Thoracic aorta (tissue), 2 donors: ENCODE measurements around the gene CCNJL. TPM values are rescaled to one million over a fixed set of nuclear protein-coding genes. Genes with fewer than 3 reads are reported as not detected.

Experiments
- ATAC-seq: fragments of 150-250 bp; one replicate; pipeline ENCODE4 v1.8.0; 2017; ENCODE audit warnings: low read depth; ENCODE audit not compliant: insufficient number of reproducible peaks, low FRiP score
- DNase-seq: peaks from one replicate; pipeline ENCODE4 v3.0.0-alpha.2; 2020; ENCODE audit warnings: low spot score
- H3K27ac ChIP-seq, 2 donors: fragments of 200-600 bp; sonication (generic); 1 replicate in 1 of 2; 2 replicates in 1 of 2; pipeline ENCODE4 v1.5.1; 2016; ENCODE audit warnings: mild to moderate bottlenecking in 2 of 2, moderate library complexity in 2 of 2
- H3K27me3 ChIP-seq: fragments of 200-600 bp; sonication (generic); replicated peaks from 2 replicates; pipeline ENCODE4 v1.6.0; 2016; ENCODE audit warnings: mild to moderate bottlenecking; ENCODE audit not compliant: insufficient read depth
- H3K36me3 ChIP-seq: fragments of 200-600 bp; sonication (generic); one replicate; pipeline ENCODE4 v1.5.1; 2016
- H3K4me1 ChIP-seq, 2 donors: fragments of 200-600 bp; sonication (generic); 1 replicate in 1 of 2; 2 replicates in 1 of 2; pipeline versions ENCODE4 v1.5.1 to v1.6.0; 2016; ENCODE audit warnings: low read depth in 2 of 2, mild to moderate bottlenecking in 1 of 2; ENCODE audit not compliant: control insufficient read depth in 1 of 2
- H3K4me3 ChIP-seq: fragments of 200-600 bp; sonication (generic); 2 replicates; pipeline ENCODE4 v1.5.1; 2016; ENCODE audit warnings: mild to moderate bottlenecking
- H3K9me3 ChIP-seq: fragments of 200-600 bp; sonication (generic); 2 replicates; pipeline ENCODE4 v1.5.1; 2016
- total RNA-seq, 2 donors: library from RNA; depleted of rRNA; stranded (reverse); fragments of >200 nt; gene quantifications; one replicate each; pipeline versions ENCODE4 v1.1.0 to v1.2.3, GENCODE V29; 2016
- TF ChIP-seq, protein P1 (sequence below): fragments of 200-600 bp; sonication (generic); IDR thresholded peaks from one replicate; pipeline ENCODE4 v1.5.1; 2019; ENCODE audit warnings: antibody characterized with exemption

CCNJL gene
- total RNA-seq, 2 donors from 2014 or later: 0.54 to 3.0 TPM

DNA sequence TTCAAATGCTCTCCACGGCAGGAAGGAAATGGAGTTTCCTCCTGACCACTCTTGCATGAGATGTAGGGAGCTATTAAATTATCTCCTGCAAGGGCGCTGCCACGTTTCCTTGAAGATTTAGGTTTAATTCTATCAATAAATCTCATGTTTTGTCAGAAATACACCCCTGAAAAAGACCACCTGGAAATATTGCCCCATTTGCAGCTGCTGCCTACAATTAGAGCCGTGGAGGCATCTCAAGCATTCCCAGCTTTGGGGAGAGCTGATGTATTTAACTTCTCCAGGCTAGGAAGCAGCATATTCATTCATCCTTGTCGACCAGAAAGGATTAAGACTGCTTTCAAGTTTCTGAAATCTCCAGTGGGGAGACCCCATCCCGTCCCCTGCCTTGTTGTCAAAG is 40.5 kb downstream of the CCNJL start:
- peak overlapping the region in 1 of 2 donors; percentile 47 for H3K27ac ChIP-seq
- TF ChIP-seq, protein P1, sequence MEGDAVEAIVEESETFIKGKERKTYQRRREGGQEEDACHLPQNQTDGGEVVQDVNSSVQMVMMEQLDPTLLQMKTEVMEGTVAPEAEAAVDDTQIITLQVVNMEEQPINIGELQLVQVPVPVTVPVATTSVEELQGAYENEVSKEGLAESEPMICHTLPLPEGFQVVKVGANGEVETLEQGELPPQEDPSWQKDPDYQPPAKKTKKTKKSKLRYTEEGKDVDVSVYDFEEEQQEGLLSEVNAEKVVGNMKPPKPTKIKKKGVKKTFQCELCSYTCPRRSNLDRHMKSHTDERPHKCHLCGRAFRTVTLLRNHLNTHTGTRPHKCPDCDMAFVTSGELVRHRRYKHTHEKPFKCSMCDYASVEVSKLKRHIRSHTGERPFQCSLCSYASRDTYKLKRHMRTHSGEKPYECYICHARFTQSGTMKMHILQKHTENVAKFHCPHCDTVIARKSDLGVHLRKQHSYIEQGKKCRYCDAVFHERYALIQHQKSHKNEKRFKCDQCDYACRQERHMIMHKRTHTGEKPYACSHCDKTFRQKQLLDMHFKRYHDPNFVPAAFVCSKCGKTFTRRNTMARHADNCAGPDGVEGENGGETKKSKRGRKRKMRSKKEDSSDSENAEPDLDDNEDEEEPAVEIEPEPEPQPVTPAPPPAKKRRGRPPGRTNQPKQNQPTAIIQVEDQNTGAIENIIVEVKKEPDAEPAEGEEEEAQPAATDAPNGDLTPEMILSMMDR: no peak
- no peak overlapping the region for H3K4me3 ChIP-seq
- peaks cover 4 to 33% of the 10 kb centered on the region in 2 donors for H3K4me1 ChIP-seq
- ATAC-seq (no peak), DNase-seq (no peak)
- H3K36me3 ChIP-seq: no peaks in the 10 kb centered on the region
- H3K27me3 ChIP-seq: no peaks in the 10 kb centered on the region
- H3K9me3 ChIP-seq: no peaks in the 10 kb centered on the region

DNA sequence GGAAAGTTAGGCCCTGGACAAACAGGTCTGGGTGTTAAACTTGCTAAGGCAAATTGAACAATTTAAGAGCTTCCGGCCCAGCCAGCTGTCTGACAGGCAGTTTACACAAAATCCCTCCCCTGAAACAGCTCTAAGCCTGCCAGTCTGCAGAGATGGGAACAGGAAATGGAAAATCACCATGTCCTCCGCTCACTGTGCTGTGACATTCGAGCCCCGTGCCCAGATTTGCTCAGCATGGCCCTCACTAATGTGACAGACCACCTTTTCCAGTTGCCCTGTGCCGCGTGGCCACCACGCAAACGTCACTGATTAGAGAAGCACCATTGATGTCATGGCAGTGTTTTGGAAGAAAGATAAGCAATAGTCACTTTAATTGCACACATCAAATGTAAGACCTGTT is 41.0 kb downstream of the CCNJL start:
- Histone ChIP-seq H3K36me3 (no peaks in the 10 kb centered on the region), H3K4me1 (peaks cover 4 to 33% of the 10 kb centered on the region in 2 donors), H3K9me3 (no peaks in the 10 kb centered on the region), H3K4me3 (no peak overlapping the region), H3K27me3 (no peaks in the 10 kb centered on the region), H3K27ac (peak overlapping the region in 1 of 2 donors; percentile 47)
- no peak for DNase-seq
- TF ChIP-seq, protein P1: no peak
- ATAC-seq: no peak

GRCh38 chr5:160270704-160271103 is 41.7 kb downstream of the CCNJL start:
- peak overlapping the region in 1 of 2 donors; percentile 47 for H3K27ac ChIP-seq
- ATAC-seq (no peak), DNase-seq (no peak)
- no peaks in the 10 kb centered on the region for H3K27me3 ChIP-seq
- H3K4me1 ChIP-seq: peaks cover 4 to 33% of the 10 kb centered on the region in 2 donors
- TF ChIP-seq, protein P1: no peak
- H3K36me3 ChIP-seq: no peaks in the 10 kb centered on the region
- no peak overlapping the region for H3K4me3 ChIP-seq
- no peaks in the 10 kb centered on the region for H3K9me3 ChIP-seq

GRCh38 chr5:160269017-160269416 is 43.3 kb downstream of the CCNJL start:
- TF ChIP-seq, protein P1: no peak
- no peaks in the 10 kb centered on the region for H3K36me3 ChIP-seq
- H3K27me3 ChIP-seq: no peaks in the 10 kb centered on the region
- no peak overlapping the region for H3K4me3 ChIP-seq
- peak; percentile 57 for DNase-seq
- no peaks in the 10 kb centered on the region for H3K9me3 ChIP-seq
- H3K27ac ChIP-seq: no peak overlapping the region
- peaks cover 4 to 33% of the 10 kb centered on the region in 2 donors for H3K4me1 ChIP-seq
- ATAC-seq: peak; percentile 62

GRCh38 chr5:160268121-160268520 is 44.2 kb downstream of the CCNJL start:
- Histone ChIP-seq H3K27ac (no peak overlapping the region), H3K4me1 (peaks cover 4 to 33% of the 10 kb centered on the region in 2 donors), H3K9me3 (no peaks in the 10 kb centered on the region), H3K36me3 (no peaks in the 10 kb centered on the region), H3K4me3 (no peak overlapping the region), H3K27me3 (no peaks in the 10 kb centered on the region)
- no peak for DNase-seq
- TF ChIP-seq, protein P1: no peak
- ATAC-seq: no peak
